ENCODE data around the gene C12orf76. TPM values are rescaled to one million over a fixed set of nuclear protein-coding genes. Genes with fewer than 3 reads are reported as not detected.

Gene C12orf76
- total and polyA plus RNA-seq, 2 of the 13 experiments (the other 11 are each of a cell fraction or from before 2014, with no cell fraction given), result 15.8 to 38.4 TPM

GRCh38 chr12:109998904-109999648, 49.2 kb downstream of the C12orf76 start, which contains the start of gene ANKRD13A (continued):
- TF ChIP-seq KDM6A (CRISPR knock-in tag; IDR thresholded peaks at IDR 0.05; ENCODE audit: low read depth), result no peak
- TF ChIP-seq PCBP1 (IDR thresholded peaks at IDR 0.05; ENCODE audit: borderline replicate concordance, low read depth, low read length), result peak; percentile 93
- 0 out of 2 replicates have a peak, but pooled peaks have one; percentile 65 for TF ChIP-seq ZNF431 (CRISPR knock-in tag; IDR thresholded peaks at IDR 0.05; ENCODE audit: borderline replicate concordance, low read depth)
- TF ChIP-seq RELA (CRISPR knock-in tag; IDR thresholded peaks at IDR 0.05), result no peak
- no peak; the same call in 1 of the 2 replicates for TF ChIP-seq ZNF12 (CRISPR knock-in tag; IDR thresholded peaks at IDR 0.05)
- no peak for TF ChIP-seq BCLAF1 (IDR thresholded peaks at IDR 0.05)
- no peak for TF ChIP-seq ZNF234 (CRISPR knock-in tag; conservative IDR thresholded peaks at IDR 0.05)
- no peak for TF ChIP-seq BRF2 (CRISPR knock-in tag; IDR thresholded peaks at IDR 0.05)
- TF ChIP-seq ZNF496 (CRISPR knock-in tag; IDR thresholded peaks at IDR 0.05; ENCODE audit: insufficient replicate concordance), result no peak
- no peak for TF ChIP-seq TCF7L2 (IDR thresholded peaks at IDR 0.05; ENCODE audit: low read depth, low read length)
- no peak; the same call in 1 of the 2 replicates for TF ChIP-seq ZSCAN31 (CRISPR knock-in tag; IDR thresholded peaks at IDR 0.05; ENCODE audit: low read depth)
- no peak for TF ChIP-seq ZBTB14 (CRISPR knock-in tag; IDR thresholded peaks at IDR 0.05)
- TF ChIP-seq TMF1 (CRISPR knock-in tag; IDR thresholded peaks at IDR 0.05; ENCODE audit: low read depth), result no peak
- TF ChIP-seq NFRKB (IDR thresholded peaks at IDR 0.05), result no peak
- peak; percentile 72; the same call in 1 of the 2 replicates for TF ChIP-seq REPIN1 (CRISPR knock-in tag; IDR thresholded peaks at IDR 0.05; ENCODE audit: borderline replicate concordance, low read depth)
- no peak for TF ChIP-seq JARID2 (CRISPR knock-in tag; IDR thresholded peaks at IDR 0.05; ENCODE audit: insufficient replicate concordance)
- no peak for TF ChIP-seq TOE1 (CRISPR knock-in tag; IDR thresholded peaks at IDR 0.05)
- 0 out of 2 replicates have a peak, but pooled peaks have one; percentile 32 for TF ChIP-seq MNT (IDR thresholded peaks at IDR 0.05)
- TF ChIP-seq ZNF775 (CRISPR knock-in tag; IDR thresholded peaks at IDR 0.05; ENCODE audit: borderline replicate concordance), result no peak
- TF ChIP-seq HBP1 (CRISPR knock-in tag; IDR thresholded peaks at IDR 0.05; ENCODE audit: low read depth), result peak; percentile 79; the same call in 1 of the 2 replicates
- 0 out of 2 replicates have a peak, but pooled peaks have one; percentile 30 for TF ChIP-seq MYC (CRISPR knock-in tag; IDR thresholded peaks at IDR 0.05; ENCODE audit: borderline replicate concordance)

Measured in HepG2 (cell line).